IPS-NIHi11 (cell line): ENCODE data around the gene KHDC3L.

ENCODE experiments used
- DNase-seq: peaks from one replicate; pipeline ENCODE4 v3.0.0; 2012; ENCODE audit warnings: mixed read lengths, low spot score

The KHDC3L gene, protein sequence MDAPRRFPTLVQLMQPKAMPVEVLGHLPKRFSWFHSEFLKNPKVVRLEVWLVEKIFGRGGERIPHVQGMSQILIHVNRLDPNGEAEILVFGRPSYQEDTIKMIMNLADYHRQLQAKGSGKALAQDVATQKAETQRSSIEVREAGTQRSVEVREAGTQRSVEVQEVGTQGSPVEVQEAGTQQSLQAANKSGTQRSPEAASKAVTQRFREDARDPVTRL

DNA sequence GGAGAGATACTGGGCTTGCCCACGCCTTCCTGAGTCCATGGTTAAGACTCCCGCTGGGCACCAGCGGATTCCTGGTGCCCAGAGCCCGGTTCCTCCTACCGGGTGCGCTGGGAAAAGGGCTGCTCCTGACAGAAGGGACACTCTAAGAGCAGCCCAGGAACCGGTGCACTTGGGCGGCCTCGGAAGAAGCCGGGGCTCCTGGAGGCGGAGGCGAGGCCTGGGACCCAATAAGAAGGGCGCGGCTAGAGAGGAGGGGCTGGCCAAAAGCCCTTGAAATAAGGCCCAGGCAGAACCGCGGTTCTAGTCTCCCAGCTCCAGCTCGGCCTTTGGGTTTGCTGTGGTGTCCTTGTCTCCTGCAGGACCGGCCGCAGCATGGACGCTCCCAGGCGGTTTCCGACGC lies at the start of gene KHDC3L:
Gene KHDC3L, plus strand, starts transcription at position 301 of the 400 bp plus-strand sequence. Its CDS starts 72 bp downstream, at position 373.
- no peak for DNase-seq

DNA sequence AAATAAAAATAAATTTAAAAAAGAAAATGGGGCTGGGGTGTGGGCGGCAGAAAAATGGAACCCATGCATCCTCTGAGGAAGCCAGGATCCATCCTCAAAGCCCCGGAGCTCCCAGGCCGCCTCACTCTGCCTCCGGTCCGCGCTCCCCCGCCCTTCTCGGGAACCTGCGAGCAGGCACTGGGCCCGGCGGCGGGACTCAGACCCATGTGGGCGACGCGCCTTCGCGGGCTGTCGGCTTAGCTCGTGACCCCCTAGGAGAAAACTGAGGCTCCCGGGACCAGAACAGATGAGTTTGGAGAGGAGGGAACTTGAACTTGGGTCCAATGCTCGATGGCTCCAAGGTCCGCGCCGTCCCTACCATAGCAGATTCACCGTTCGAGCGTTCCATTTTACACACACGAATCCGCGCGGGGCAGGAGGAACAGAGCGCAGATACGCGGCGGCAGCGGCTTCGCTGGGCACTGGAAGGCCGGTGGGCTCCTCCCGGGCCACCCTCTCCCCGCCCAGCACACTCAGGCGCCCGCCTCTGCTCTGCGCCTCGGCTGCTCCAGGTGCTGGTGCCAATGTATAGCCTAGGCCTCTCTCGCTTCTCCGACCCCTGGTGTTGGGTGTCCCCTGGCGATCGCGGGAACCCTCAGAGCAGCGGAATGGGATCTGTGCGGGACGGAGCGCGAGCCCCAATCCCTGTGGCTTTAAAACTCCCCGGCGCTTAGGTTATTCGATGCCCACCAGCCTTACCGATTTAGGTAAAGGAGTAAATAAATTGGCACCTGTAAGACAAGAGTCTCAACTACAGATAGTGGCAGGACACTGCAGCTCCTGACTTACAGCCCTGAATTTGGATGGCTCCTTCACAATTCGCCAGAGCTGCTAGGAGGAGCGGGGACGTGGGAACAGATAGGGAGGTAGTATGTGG lies 47.6 kb upstream of the KHDC3L start:
- peak; percentile 27 for DNase-seq

DNA sequence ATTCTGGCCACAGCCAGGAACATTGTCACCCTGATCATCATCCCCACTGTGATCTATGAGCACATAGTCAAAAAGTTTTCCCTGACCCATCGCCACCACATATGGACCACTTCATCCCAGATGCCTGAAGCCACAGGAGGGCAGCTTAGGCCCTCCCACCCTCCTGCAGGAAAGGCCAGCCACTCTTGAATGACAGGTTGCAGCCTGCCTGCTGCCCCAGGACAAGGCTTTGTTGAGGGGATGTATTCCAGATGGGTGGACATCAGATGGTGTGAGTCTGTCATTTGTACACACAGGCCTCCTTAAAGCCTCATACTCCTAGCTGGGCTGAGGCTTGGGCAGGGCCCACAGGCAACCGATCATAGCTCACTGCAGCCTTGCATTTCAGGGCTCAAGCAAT lies 39.1 kb upstream of the KHDC3L start:
- DNase-seq = no peak

DNA sequence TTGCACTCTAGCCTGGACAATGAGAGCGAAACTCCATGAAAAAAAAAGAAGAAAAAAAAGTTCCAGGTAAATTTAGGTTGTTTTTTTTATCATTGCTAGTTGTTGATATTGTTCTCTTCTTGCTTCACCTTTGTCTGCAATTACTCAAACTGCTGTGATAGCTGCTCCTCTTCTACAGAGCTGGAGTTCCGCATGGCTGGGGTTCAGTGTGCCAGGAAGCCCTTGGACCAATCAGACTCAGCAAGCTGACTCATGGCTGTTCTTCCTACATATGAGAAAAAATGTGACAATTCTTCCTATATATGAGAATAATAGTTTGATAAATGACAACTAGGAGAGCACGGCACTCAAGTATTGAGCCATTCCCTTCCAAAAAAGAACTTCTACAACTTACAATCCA lies 36.8 kb upstream of the KHDC3L start:
- DNase-seq = no peak

DNA sequence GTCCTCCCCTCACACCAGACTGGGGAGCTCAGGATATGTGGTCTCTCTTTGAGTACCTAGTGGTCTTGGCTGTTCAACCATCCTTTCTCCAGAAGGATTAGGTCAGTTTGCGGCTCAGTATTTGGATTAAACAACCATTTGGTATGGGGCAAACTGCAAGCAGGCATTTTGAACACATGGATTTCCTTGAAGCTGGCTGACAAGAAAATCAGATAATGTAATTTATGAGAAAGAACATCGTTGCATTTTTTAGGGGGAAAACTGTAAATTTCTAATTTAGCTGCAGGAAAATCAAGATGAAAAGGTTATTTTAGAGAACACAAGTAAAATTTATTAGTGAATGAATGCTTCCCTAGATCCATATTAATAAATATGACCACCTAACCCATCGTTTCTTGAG lies 33.7 kb upstream of the KHDC3L start:
- no peak for DNase-seq

DNA sequence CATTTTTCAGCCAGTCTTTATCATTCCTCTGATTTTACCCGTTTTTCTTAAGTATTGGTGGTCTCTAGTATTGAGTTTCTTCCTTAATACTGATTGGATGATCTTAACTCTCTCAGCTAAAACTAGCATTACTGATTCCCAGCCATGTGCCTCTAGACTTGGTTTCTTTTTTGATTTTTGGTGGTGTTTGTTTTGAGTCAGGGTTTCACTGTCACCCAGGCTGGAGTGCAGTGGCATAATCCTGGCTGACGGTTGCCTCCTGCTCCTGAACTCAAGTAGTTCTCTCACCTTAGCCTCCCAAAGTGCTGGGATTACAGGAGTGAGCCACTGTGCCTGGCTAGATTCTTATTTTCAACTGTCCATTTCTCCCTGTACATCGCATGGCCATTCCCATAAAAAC lies 33.3 kb upstream of the KHDC3L start:
- DNase-seq = no peak

DNA sequence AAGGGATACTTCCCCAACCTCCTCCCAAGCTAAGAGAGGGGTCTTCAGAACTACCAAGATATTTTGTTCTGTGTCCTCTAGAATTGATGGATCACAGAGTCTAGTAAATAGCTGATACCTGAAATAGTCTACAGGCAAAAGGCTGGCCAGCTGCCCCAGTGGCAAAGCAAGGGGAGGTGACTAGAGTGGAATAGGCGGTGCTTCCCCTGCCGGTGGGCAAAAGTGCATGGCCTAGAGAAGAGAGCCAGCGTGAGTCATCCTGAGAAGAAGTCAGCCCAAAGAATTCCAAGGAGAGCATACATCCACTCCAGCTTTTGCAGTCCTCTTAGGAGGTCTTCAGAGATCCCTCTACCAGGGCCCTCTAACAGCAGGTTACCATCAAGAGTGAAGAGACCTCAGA lies 23.1 kb upstream of the KHDC3L start:
- DNase-seq = no peak

DNA sequence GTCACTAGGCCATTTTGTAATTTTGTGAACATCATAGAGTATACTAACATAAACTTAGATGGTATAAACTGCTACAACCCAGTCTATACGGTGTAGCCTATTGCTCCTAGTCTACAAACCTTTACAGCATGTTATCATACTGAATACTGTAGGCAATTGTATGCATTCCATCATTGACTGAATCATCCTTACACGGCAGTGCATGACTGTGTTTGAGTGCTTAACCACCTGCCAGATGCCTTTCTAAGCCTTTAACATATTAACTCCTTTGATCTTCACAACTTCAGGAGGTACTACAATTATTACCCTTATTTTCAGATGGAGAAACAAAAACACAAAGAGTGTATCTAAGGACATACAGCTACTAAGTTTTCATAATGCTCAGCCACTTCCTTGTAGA lies 22.4 kb upstream of the KHDC3L start:
- no peak for DNase-seq

DNA sequence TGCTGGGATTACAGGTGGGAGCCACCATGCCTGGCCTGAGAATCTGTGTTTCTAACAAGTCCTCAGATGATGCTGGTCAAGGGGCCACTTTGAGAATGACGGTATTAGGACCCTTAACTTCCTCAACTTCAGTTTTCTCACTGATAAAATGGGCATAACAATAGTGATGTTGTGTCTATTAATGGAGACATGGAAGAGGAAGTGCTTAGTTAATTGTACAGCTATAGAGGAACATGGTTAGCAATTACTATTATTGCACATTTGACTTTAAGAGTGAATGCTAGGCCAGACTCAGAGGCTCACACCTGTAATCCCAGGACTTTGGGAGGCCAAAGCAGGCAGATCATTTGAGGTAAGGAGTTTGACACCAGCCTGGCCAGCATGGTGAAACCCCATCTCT lies 21.1 kb upstream of the KHDC3L start:
- no peak for DNase-seq

DNA sequence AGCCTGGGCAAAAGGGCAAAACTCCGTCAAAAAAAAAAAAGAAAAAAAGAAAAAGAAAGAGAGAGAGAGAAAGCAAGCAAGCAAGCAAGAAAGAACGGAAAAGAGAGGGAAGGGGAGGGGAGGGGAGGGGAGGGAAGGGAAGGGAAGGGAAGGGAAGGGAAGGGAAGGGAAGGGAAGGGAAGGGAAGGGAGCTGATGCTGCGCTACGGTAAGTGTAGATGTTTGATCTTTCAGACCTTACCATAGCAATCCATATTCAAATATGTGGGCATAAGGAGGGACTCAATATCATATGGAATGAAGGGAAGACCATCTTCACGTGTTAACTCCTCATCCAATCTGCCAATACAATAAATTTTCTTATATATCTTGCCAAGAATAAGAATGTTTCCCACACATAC lies 20.3 kb upstream of the KHDC3L start:
- DNase-seq = no peak

DNA sequence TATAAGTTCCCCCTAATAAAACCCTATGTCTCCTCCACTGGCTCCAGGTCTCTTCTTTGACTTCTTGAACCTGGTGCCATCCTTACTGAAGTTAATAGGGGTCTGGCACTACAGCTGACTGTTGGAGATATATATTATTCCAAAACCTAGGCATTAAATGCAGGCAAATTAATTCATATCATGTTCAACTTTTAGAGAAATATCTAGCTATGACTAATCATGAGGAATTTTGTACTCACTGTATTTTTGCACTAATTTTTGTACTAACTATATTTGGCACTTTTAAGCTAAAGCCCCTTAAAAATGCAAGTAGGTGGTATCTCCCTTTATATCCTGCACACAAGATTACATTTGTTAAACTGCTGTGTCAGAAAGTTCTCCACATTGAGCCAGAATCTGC lies 19.3 kb upstream of the KHDC3L start:
- no peak for DNase-seq

DNA sequence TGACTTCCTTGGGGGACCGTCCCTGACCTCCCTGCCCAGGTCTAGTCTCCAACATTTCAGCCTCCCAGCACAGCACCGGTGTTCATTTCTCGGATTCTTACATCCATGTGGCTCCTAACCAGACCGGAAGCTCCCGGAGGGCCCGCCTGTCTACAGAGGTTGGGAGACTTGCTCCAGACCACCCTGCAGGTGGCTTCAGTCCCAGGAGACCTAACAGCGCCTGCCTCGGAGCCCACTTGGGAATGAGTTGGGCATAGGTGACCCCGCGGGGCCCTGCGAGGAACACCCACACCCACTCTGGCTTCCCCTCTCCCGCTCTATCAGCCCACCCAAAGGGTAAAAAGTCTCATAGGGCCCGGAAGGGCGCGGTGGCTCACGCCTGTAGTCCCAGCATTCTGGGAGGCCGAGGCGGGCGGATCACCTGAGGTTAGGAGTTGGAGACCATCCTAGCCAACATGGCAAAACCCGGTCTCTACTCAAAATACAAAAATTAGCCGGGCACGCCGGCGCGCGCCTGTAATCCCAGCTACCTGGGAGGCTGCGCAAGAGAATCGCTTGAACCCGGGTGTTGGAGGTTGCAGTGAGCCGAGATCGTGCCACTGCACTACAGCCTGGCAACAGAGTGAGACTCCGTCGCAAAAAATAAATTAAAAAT lies 13.8 kb upstream of the KHDC3L start:
- DNase-seq = no peak

DNA sequence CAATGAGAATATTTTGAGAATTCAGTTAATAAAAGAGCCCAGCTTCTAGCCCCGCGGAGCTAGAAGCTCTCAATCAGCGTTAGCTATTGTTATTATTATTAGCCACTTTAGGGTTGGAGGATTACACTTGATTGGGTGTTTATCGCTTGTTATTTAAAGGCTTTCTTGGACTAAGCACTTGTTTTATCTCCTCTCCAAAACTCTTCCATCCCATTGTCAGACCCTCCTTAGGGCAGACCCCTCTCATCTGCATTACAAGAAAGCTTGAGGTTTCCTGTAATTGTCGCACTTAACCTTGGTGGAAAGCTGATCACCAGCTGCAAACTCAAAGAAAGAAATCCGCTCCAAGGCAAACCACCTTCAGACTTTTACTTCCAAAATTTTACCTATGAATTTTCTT lies 13.1 kb upstream of the KHDC3L start:
- DNase-seq = peak; percentile 76

DNA sequence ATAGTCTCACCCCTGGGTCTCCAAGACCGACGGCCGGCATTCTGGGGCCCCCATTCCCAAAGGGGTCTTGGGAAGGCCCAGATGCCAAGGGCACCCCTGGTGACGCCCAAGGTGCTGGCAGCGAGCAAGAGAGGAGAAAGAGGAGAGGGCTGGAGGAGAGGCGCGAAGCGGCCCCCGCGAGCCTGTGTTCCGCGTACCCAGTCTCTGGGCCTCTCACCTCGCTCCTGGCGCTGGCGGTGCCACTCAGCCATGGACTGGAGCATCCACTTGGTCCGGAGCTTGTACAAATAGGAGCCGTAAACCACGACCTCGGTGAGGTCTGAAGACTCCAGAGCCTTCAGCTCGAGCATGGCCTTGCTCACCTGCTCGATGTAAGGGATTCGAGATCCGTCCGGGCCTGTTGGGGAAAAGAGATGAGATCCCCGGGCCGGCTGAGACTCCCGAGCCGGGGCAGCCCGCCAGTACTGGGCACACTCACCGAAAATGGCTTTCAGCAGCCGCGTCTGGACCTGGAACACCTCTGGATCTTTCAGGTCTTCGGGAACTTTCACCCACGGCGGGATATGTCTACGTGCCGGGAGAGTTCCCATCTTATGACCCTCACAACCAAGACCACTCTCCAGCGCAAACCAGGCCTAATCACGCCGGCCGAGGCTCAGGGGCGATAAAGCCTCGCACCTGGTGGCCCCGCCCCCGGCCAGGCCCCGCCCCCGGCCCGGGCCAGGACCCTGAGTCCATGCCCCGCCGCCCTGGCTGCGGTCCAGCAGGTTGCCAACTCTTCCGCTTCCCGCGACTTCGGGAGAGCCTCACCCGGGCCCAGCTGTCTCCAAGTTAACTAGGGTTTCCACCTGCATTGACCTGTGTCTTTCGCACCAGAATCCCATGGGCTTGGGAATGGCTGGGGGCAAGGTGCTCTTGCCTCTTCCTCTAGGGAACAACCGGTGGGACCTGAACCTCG lies 8.5 kb upstream of the KHDC3L start, which contains the start of gene DPPA5:
Gene DPPA5, minus strand, starts transcription at position 641 of the 958 bp plus-strand sequence. Its CDS starts 51 bp downstream, at position 590.
- no peak for DNase-seq

DNA sequence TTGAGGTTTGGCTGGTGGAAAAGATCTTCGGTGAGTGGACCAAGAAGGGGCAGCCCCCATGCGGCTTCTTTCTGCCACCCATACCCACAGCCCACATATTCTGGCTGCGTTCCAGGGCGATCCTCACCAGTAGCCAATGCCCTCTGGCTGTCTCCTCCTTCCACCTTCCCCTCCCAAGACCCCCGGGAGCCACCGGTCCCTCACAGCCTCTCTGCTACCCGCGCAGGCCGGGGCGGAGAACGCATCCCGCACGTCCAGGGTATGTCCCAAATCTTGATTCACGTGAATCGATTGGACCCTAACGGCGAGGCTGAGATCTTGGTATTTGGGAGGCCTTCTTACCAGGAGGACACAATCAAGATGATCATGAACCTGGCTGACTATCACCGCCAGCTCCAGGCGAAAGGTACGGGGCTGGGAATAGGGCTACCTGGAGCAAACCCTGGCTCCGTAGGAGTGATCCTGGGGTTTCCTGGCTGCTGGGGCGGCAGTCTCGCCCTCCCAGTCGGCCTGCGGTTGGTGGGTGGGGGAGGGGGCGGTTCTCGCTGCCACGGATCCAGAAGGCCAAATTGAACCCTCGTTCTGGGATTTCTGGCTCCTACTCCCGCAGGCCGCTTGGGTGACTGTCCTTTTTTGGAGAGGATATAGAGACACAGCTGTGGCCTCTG lies 545 bp downstream of the KHDC3L start:
- DNase-seq = no peak

DNA sequence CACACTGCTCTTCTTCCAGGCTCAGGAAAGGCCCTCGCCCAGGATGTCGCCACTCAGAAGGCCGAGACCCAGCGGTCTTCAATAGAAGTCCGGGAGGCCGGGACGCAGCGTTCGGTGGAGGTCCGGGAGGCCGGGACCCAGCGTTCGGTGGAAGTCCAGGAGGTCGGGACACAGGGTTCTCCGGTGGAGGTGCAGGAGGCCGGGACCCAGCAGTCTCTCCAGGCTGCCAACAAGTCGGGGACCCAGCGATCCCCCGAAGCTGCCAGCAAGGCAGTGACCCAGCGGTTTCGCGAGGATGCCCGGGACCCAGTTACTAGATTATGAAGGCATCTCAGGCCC lies 1.0 kb downstream of the KHDC3L start:
- no peak for DNase-seq

DNA sequence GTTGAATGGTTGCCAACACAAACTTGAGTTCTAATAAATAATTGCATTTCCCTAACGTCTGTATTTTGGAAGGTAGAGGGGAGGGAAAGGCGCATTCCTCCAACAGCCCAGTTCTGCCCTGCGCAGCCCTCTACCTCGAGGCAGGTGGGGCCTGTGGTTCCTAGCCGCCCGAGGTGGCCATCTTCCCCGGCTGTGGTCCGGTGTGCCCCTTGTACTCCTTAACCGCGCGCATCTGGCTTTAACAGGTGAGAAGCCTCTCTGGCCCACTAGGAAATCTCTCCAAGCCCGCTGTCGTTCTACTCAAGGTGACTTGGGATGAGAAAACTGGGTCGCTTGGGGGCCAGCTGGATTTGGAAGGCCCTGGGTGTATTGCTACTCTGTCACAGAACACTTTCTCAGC lies 1.7 kb downstream of the KHDC3L start:
- no peak for DNase-seq

DNA sequence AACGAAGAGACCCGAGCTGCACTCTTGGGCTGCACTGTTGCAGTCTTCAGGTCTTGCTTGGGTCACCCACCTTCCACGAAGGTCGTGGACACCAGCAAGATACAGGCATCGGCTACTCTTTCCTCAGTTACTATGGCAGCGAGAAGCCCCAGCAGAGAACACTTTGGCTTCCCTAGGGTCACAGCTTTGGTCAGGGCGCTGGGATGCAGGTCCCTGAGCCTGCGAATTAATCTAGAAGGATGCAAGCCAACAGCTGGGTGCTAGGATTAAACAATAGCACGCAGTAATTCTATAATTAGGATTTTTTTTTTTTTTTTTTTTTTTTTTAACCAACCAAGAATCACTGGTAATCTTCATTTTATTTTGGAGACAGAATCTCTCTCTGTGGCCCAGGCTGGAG lies 2.1 kb downstream of the KHDC3L start:
- DNase-seq = no peak

DNA sequence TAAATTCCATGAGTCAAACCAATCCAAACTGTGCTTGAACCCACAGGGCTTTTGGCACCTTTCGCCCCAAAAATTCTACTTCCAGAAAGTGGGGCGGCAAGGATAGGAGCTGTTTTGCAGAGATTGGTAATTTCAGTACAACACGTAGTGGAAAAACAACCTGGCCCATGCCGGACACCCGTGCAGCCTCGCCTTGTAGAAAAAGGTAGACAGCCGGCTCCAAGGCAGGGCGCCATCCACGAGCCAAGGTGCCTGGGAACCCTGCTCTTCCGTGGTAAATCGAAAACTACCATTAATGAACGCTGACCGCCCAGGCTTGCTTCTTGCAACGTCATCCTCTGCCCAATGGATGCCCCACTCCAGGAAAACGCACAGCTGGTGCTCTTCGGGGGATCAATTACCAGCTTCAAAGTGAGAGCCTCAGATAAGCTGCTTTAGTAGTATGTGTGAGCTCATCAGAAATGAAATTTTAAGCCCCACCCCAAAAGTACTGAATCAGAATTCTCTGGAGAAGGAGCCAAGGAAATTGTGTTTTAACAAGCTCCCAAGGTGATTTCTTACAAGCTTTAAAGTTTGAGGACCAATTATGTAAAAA lies 5.4 kb downstream of the KHDC3L start:
- DNase-seq = no peak

DNA sequence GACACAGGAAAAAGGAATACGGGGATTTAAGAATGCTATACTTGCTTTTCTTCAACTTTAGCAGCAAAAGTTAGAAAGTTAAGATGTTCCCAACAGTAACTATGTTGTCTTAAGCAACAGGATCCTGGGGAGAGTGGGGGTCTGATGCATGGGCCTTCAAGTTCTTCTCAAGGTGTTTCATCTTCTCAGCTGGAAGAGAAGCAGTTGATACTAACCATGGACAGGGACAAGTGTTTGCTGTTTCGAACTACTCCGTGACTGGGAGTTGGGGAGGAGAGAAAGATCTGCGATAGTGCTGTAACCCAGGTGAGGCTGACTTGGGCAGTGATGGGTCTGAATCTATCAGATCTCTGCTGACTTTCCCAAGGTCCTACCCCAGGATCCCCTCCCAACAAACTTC lies 6.2 kb downstream of the KHDC3L start:
- DNase-seq = no peak

DNA sequence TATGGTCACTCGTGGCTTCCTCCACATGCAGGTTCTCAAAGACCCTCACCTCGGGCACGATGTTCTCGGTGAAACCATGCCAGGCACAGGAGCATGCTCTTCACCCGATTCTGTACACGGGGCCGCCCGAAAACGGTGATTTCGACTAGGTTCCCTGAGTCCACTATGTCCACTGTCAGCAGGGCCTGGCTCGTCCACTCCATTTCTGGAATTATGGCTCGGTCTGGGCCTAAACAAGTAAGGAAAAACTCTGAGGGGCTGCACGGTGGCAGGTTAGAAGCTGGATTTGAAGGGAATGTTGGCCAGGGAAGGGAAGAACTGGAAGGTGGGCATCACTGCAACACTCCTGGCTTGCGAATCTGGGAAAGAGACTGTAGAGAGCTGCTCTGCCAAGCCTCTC lies 6.7 kb downstream of the KHDC3L start:
- no peak for DNase-seq
